Ectodermal cell (in vitro differentiated cells): Measurements from ENCODE around the gene BNIP3.

Experiments used
- H3K27ac ChIP-seq: 2 replicates; pipeline ENCODE4 v1.7.0; 2013; ENCODE audit warnings: mild to moderate bottlenecking, low read depth, low read length; ENCODE audit not compliant: insufficient read depth, poor library complexity, severe bottlenecking
- H3K27me3 ChIP-seq: 2 replicates; pipeline ENCODE4 v1.7.0; 2013; ENCODE audit warnings: mild to moderate bottlenecking, low read length; ENCODE audit not compliant: insufficient read depth, control insufficient read depth, poor library complexity, severe bottlenecking
- H3K36me3 ChIP-seq: one replicate; pipeline ENCODE4 v1.7.0; 2013; ENCODE audit warnings: low read length; ENCODE audit not compliant: control insufficient read depth, insufficient read depth
- H3K4me1 ChIP-seq: one replicate; pipeline ENCODE4 v1.7.0; 2013; ENCODE audit warnings: low read length; ENCODE audit not compliant: control insufficient read depth, insufficient read depth
- H3K4me3 ChIP-seq: 2 replicates; pipeline ENCODE4 v1.7.0; 2013; ENCODE audit warnings: low read depth, low read length, control low read depth; ENCODE audit not compliant: insufficient read depth
- H3K9me3 ChIP-seq: 2 replicates; pipeline ENCODE4 v1.7.0; 2013; ENCODE audit warnings: mild to moderate bottlenecking, low read length, moderate library complexity; ENCODE audit not compliant: control insufficient read depth
- WGBS, 2 experiments: methylation state at CpG; one replicate each; pipeline ENCODE4 v1.1.7; 2013; ENCODE audit warnings: missing lambda C conversion rate in 2 of 2; 5-methylcytosine and 5-hydroxymethylcytosine counted together

BNIP3 gene

DNA sequence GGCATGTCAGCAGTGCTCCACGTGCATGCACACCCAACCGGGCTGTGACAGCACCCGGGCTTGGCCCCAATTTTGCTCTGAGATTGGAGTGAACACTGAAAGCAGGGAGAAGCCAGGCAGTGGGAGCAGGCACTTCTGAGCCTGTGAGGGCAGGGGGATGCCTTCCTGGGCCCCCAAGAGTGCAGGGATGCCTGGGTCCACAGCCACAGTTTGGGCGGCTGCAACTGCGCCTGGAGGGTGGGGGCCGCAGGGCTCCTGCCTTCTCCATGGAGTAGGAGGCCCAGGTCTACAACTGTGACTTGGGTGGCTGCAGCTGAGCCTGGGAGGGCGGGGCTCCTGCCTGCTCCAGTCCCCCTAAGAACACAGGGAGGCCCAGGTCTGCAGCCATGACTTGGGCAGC, 37.6 kb upstream of the BNIP3 start:
- H3K27me3 ChIP-seq = peaks cover 13% of the 10 kb centered on the region
- H3K27ac ChIP-seq = no peak overlapping the region
- H3K9me3 ChIP-seq = no peaks in the 10 kb centered on the region
- H3K4me1 ChIP-seq = no peaks in the 10 kb centered on the region
- 95% methylated on average over 7 of the region's 7 CpGs for WGBS, 2 experiments
- H3K36me3 ChIP-seq = no peaks in the 10 kb centered on the region
- no peak overlapping the region for H3K4me3 ChIP-seq

DNA sequence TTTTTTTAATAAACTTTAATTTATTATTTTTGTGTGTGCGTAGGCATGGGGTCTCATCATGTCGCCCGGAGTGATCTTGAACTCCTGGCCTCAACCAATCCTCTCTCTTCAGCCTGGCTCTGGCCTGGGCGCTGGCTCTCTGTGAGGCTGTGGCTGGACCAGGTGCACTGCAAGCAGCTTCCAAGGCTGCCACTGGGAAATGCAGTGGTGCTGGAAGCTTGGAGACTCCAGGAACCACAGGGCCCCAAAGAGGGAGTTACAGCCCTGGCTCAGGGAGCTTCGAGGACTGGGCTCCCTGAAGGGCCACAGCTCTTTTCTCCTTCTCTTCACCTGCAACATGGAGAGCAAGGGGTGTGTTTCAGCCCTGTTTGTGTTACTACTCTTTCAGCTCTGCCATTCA, 36.7 kb upstream of the BNIP3 start:
- peaks cover 4% of the 10 kb centered on the region for H3K27me3 ChIP-seq
- no peak overlapping the region for H3K27ac ChIP-seq
- no peak overlapping the region for H3K4me3 ChIP-seq
- 81 to 85% methylated on average over 5 of the region's 5 CpGs for WGBS, 2 experiments
- no peaks in the 10 kb centered on the region for H3K36me3 ChIP-seq
- no peaks in the 10 kb centered on the region for H3K4me1 ChIP-seq
- H3K9me3 ChIP-seq = no peaks in the 10 kb centered on the region

GRCh38 chr10:132016514-132016913, 34.8 kb upstream of the BNIP3 start:
- no peaks in the 10 kb centered on the region for H3K36me3 ChIP-seq
- H3K4me3 ChIP-seq = no peak overlapping the region
- no peaks in the 10 kb centered on the region for H3K4me1 ChIP-seq
- no peaks in the 10 kb centered on the region for H3K9me3 ChIP-seq
- 86 to 89% methylated on average over 6 of the region's 6 CpGs for WGBS, 2 experiments
- H3K27ac ChIP-seq = no peak overlapping the region
- H3K27me3 ChIP-seq = no peaks in the 10 kb centered on the region

DNA sequence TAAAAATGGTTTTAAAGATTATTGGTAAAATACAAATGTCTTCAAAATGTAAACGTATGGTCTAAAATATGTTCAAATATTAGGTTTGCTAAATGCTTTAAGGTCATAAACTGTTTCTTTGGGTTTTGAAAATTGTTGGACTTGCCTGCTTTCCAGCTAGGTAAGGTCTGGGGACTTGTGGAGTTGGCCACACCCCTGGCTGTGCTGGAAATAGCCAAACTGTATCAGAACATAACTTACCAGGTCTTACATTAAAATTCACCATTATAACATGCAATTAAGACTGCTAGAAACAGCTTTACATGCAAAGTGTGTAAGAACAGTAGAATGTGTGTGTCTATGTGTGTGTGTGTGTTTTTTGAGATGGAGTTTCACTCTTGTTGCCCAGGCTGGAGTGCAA, 29.7 kb upstream of the BNIP3 start:
- 86 to 95% methylated on average over 1 of the region's 1 CpG for WGBS, 2 experiments
- Histone ChIP-seq H3K4me1 (no peaks in the 10 kb centered on the region), H3K27me3 (no peaks in the 10 kb centered on the region), H3K27ac (no peak overlapping the region), H3K4me3 (no peak overlapping the region), H3K36me3 (no peaks in the 10 kb centered on the region), H3K9me3 (no peaks in the 10 kb centered on the region)

DNA sequence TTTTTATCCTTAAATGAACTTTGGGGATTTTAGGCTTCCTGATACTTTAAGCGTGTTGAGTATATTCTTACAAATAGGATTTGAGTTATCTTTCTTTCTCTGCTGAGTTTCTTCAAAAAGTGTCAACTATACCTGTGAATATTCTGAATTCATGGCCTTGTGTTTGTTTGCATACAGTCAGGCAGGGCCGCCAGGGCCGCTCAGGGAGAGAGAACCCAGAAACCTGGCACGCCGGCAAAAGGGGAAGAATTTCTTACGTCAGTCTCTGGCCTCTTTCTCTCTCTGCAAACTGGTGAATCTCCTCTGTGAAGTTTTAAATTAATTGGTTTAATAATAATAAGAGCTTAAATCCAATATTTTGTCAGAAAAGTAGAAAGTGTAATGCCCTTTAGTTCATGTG, 29.3 kb upstream of the BNIP3 start:
- no peaks in the 10 kb centered on the region for H3K36me3 ChIP-seq
- H3K4me1 ChIP-seq = no peaks in the 10 kb centered on the region
- no peaks in the 10 kb centered on the region for H3K9me3 ChIP-seq
- H3K4me3 ChIP-seq = no peak overlapping the region
- no peak overlapping the region for H3K27ac ChIP-seq
- H3K27me3 ChIP-seq = no peaks in the 10 kb centered on the region
- 79 to 84% methylated on average over 6 of the region's 6 CpGs for WGBS, 2 experiments

- Histone ChIP-seq H3K27ac (no peak overlapping the region), H3K4me1 (no peaks in the 10 kb centered on the region), H3K9me3 (no peaks in the 10 kb centered on the region), H3K36me3 (no peaks in the 10 kb centered on the region), H3K27me3 (no peaks in the 10 kb centered on the region), H3K4me3 (no peak overlapping the region)
- WGBS, 2 experiments = 95 to 100% methylated on average over 2 of the region's 2 CpGs
Observed at GRCh38 chr10:132010483-132010882, 28.8 kb upstream of the BNIP3 start.

GRCh38 chr10:132009575-132009974, 27.9 kb upstream of the BNIP3 start:
- WGBS, 2 experiments = 44 to 66% methylated on average over 3 of the region's 3 CpGs

GRCh38 chr10:132007681-132008080, 26.0 kb upstream of the BNIP3 start:
- no peak overlapping the region for H3K4me3 ChIP-seq
- no peaks in the 10 kb centered on the region for H3K36me3 ChIP-seq
- H3K27me3 ChIP-seq = no peaks in the 10 kb centered on the region
- no peaks in the 10 kb centered on the region for H3K4me1 ChIP-seq
- 92 to 93% methylated on average over 10 of the region's 10 CpGs for WGBS, 2 experiments
- no peaks in the 10 kb centered on the region for H3K9me3 ChIP-seq
- H3K27ac ChIP-seq = no peak overlapping the region

More at GRCh38 chr10:132009575-132009974, 27.9 kb upstream of the BNIP3 start:
- Histone ChIP-seq H3K36me3 (no peaks in the 10 kb centered on the region), H3K4me3 (no peak overlapping the region), H3K9me3 (no peaks in the 10 kb centered on the region), H3K27ac (no peak overlapping the region), H3K27me3 (no peaks in the 10 kb centered on the region), H3K4me1 (no peaks in the 10 kb centered on the region)

DNA sequence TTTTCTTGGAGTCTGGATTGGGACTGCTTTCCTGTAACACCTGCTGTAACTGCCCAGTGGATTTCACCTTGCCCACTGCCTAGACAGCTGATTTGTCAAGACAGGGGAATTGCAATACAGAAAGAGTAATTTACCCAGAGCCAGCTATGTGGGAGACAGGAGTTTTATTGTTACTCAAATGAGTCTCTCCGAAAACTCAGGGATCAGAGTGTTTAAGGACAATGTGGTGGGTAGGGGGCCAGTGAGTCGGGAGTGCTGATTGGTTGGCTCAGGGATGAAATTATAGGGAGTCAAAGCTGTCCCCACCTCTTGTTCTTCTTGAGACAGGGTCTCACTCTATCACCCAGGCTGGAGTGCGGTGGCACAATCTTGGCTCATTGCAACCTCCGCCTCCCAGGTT, 25.2 kb upstream of the BNIP3 start:
- 49 to 51% methylated on average over 4 of the region's 4 CpGs for WGBS, 2 experiments
- Histone ChIP-seq H3K27me3 (no peaks in the 10 kb centered on the region), H3K4me3 (no peak overlapping the region)

DNA sequence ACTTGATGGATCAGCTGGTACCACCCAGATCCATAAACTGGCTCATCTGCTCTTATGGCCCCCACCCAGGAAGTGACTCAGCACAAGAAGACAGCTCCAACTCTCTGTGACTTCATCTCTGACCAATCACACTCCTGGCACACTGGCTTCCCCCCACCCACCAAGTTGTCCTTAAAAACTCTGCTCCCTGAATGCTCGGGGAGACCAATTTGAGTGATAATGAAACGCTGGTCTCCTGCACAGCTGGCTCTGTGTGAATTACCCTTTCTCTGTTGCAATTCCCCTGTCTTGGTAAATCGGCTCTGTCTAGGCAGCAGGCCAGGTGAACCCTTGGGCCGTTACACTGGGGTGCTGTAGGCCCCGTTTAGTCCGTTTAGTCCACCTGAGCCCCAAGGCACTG, 23.4 kb upstream of the BNIP3 start:
- no peak overlapping the region for H3K4me3 ChIP-seq
- H3K9me3 ChIP-seq = no peaks in the 10 kb centered on the region
- 94 to 95% methylated on average over 6 of the region's 6 CpGs for WGBS, 2 experiments

More for the DNA sequence above, 25.2 kb upstream of the BNIP3 start:
- H3K9me3 ChIP-seq = no peaks in the 10 kb centered on the region
- H3K4me1 ChIP-seq = no peaks in the 10 kb centered on the region
- no peaks in the 10 kb centered on the region for H3K36me3 ChIP-seq
- no peak overlapping the region for H3K27ac ChIP-seq

GRCh38 chr10:132004052-132004451, 22.3 kb upstream of the BNIP3 start:
- WGBS, 2 experiments = 79 to 80% methylated on average over 10 of the region's 10 CpGs
- H3K27me3 ChIP-seq = no peaks in the 10 kb centered on the region
- H3K27ac ChIP-seq = no peak overlapping the region
- peaks cover 4% of the 10 kb centered on the region for H3K4me1 ChIP-seq
- no peaks in the 10 kb centered on the region for H3K9me3 ChIP-seq
- no peak overlapping the region for H3K4me3 ChIP-seq
- no peaks in the 10 kb centered on the region for H3K36me3 ChIP-seq

More for the DNA sequence above, 23.4 kb upstream of the BNIP3 start:
- H3K27ac ChIP-seq = no peak overlapping the region
- no peaks in the 10 kb centered on the region for H3K27me3 ChIP-seq
- H3K4me1 ChIP-seq = no peaks in the 10 kb centered on the region
- H3K36me3 ChIP-seq = no peaks in the 10 kb centered on the region
